Fibroblast of lung (primary cell): ENCODE results near the gene MAPKAPK5. TPM values are rescaled to one million over a fixed set of nuclear protein-coding genes. Genes with fewer than 3 reads are reported as not detected.

Source experiments
- DNase-seq, 2 donors: peaks; one replicate each; pipeline versions ENCODE4 v3.0.0 to v3.0.0-alpha.2; 2010; ENCODE audit warnings: low read depth in 2 of 2
- H2AFZ ChIP-seq: 2 replicates; pipeline ENCODE4 v1.5.1; 2012; ENCODE audit warnings: low read length, control low read depth, inconsistent platforms
- H3K27ac ChIP-seq: 2 replicates; pipeline ENCODE4 v1.5.1; 2011; ENCODE audit warnings: low read length, control low read depth; ENCODE audit not compliant: insufficient read depth
- H3K27me3 ChIP-seq: 2 replicates; pipeline ENCODE4 v1.5.1; 2011; ENCODE audit warnings: mild to moderate bottlenecking, low read length; ENCODE audit not compliant: control insufficient read depth, insufficient read depth
- H3K36me3 ChIP-seq: 2 replicates; pipeline ENCODE4 v1.5.1; 2011; ENCODE audit warnings: low read length; ENCODE audit not compliant: control insufficient read depth, insufficient read depth
- H3K4me1 ChIP-seq: 2 replicates; pipeline ENCODE4 v1.5.1; 2011; ENCODE audit warnings: low read length; ENCODE audit not compliant: control insufficient read depth, insufficient read depth; ENCODE audit errors: extremely low read depth
- H3K4me2 ChIP-seq: 2 replicates; pipeline ENCODE4 v1.5.1; 2011; ENCODE audit warnings: low read length, control low read depth; ENCODE audit not compliant: insufficient read depth; ENCODE audit errors: extremely low read depth
- H3K4me3 ChIP-seq, 4 experiments: fragments of 200-600 bp in 1 of 4; sonication (generic) in 1 of 4; replicated peaks in 1 of 4; 2 replicates each; pipeline ENCODE4 v1.5.1; 2011 to 2016; ENCODE audit warnings: low read length in 4 of 4, low read depth in 3 of 4, mild to moderate bottlenecking in 3 of 4, control low read depth in 2 of 4, inconsistent platforms in 1 of 4, mixed read lengths in 1 of 4; ENCODE audit not compliant: insufficient read depth in 1 of 4; ENCODE audit errors: control extremely low read depth in 1 of 4
- H3K79me2 ChIP-seq: 2 replicates; pipeline ENCODE4 v1.5.1; 2012; ENCODE audit warnings: mild to moderate bottlenecking, low read length, inconsistent platforms; ENCODE audit not compliant: control insufficient read depth, insufficient read depth
- H3K9ac ChIP-seq: 2 replicates; pipeline ENCODE4 v1.5.1; 2011; ENCODE audit warnings: mild to moderate bottlenecking, low read length, control low read depth; ENCODE audit not compliant: insufficient read depth
- H3K9me3 ChIP-seq: 2 replicates; pipeline ENCODE4 v1.5.1; 2012; ENCODE audit warnings: low read depth, low read length; ENCODE audit not compliant: control insufficient read depth, insufficient read depth
- H4K20me1 ChIP-seq: 2 replicates; pipeline ENCODE4 v1.5.1; 2011; ENCODE audit warnings: low read length; ENCODE audit not compliant: control insufficient read depth, insufficient read depth; ENCODE audit errors: extremely low read depth
- EZH2 ChIP-seq: IDR thresholded peaks from 2 replicates; pipeline ENCODE4 v1.5.1; 2012; ENCODE audit warnings: low read length, control low read depth, mild to moderate bottlenecking; ENCODE audit errors: missing control alignments
- polyA plus RNA-seq, 2 donors: library from polyadenylated mRNA; depleted of rRNA in 1 of 2; stranded (reverse) in 1 of 2; unstranded in 1 of 2; fragments of >200 nt; gene quantifications; 2 replicates each; pipeline ENCODE4 v1.2.1, GENCODE V29; 2011 to 2012; ENCODE audit warnings: missing spikeins in 1 of 2
- total RNA-seq: library from RNA; depleted of rRNA; stranded (reverse); fragments of >200 nt; gene quantifications from 2 replicates; pipeline ENCODE4 v1.2.1, GENCODE V29; 2014
- TF ChIP-seq, protein P1 (sequence below), 2 donors: IDR thresholded peaks in 1 of 2; conservative IDR thresholded peaks in 1 of 2; 1 replicate in 1 of 2; 2 replicates in 1 of 2; pipeline ENCODE4 v1.5.1; 2011 to 2012; ENCODE audit warnings: low read length in 2 of 2, control low read depth in 1 of 2, inconsistent platforms in 1 of 2, low read depth in 1 of 2, mild to moderate bottlenecking in 1 of 2

Gene MAPKAPK5
- total and polyA plus RNA-seq, 2 donors (not counting 1 experiment from before 2014, with no cell fraction given): 26.8 to 34.6 TPM

GRCh38 chr12:111867531-111867930 lies 25.5 kb downstream of the MAPKAPK5 start:
- Histone ChIP-seq H3K4me3 (no peak overlapping the region), H3K4me1 (no peaks in the 10 kb centered on the region), H2AFZ (no peak overlapping the region), H3K79me2 (peaks cover 11% of the 10 kb centered on the region), H3K9me3 (no peaks in the 10 kb centered on the region), H3K36me3 (peaks cover 3% of the 10 kb centered on the region), H3K27ac (no peak overlapping the region), H3K4me2 (no peak overlapping the region), H3K9ac (no peak overlapping the region), H3K27me3 (no peaks in the 10 kb centered on the region), H4K20me1 (no peaks in the 10 kb centered on the region)
- TF ChIP-seq EZH2: no peak
- TF ChIP-seq, protein P1, sequence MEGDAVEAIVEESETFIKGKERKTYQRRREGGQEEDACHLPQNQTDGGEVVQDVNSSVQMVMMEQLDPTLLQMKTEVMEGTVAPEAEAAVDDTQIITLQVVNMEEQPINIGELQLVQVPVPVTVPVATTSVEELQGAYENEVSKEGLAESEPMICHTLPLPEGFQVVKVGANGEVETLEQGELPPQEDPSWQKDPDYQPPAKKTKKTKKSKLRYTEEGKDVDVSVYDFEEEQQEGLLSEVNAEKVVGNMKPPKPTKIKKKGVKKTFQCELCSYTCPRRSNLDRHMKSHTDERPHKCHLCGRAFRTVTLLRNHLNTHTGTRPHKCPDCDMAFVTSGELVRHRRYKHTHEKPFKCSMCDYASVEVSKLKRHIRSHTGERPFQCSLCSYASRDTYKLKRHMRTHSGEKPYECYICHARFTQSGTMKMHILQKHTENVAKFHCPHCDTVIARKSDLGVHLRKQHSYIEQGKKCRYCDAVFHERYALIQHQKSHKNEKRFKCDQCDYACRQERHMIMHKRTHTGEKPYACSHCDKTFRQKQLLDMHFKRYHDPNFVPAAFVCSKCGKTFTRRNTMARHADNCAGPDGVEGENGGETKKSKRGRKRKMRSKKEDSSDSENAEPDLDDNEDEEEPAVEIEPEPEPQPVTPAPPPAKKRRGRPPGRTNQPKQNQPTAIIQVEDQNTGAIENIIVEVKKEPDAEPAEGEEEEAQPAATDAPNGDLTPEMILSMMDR (conservative IDR thresholded peaks at IDR 0.05 in 1 of 2, IDR thresholded peaks at IDR 0.05 in 1 of 2; ENCODE audit: low read depth in 1 of 2, low read length in 2 of 2): no peak
- DNase-seq: no peak

DNA sequence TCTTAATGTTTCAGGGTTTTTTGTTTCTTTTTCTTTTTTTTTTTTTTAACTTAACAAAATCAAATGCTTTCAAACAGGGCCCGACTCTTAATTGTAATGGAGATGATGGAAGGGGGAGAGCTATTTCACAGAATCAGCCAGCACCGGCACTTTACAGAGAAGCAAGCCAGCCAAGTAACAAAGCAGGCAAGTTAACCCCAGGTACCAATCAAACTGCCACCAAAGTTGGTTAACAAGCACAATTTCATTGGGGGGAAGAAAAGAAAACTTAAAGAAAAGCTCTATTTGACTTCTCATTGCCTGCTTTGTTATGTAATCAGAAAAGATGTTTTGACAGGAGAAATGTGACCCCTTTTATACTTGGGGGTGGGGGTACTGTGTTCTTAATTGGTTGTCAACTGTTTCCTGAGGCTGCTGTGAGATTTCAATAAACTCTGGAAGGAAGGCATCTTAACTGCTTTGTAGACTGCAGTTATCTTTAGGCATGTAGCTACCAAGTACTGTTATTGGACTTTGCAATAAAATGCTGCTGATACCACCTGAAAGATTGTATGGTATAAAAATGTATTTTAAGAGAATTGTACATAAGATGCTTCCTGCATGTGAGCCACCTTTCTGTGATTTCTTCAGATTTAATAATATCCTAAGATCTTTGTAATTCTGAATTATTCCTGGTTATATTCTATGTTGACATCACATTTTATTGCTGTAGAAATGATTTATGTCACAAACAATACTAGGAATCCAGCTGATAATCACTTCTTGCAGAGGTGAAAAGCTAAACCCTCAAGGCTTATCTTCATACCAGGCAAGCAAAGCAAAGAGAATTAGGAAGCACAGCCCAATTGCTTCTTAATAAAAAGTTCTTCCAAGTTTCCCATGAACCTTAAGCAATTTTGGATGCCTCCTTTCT lies 26.9 kb downstream of the MAPKAPK5 start:
- no peaks in the 10 kb centered on the region for H3K9me3 ChIP-seq
- H3K36me3 ChIP-seq: peaks cover 3% of the 10 kb centered on the region
- no peak for DNase-seq
- H2AFZ ChIP-seq: no peak overlapping the region
- H3K4me1 ChIP-seq: no peaks in the 10 kb centered on the region
- H3K27me3 ChIP-seq: no peaks in the 10 kb centered on the region
- peaks cover 3% of the 10 kb centered on the region for H3K79me2 ChIP-seq
- H3K27ac ChIP-seq: no peak overlapping the region
- no peak overlapping the region for H3K4me2 ChIP-seq
- no peak for TF ChIP-seq EZH2
- TF ChIP-seq, protein P1 (conservative IDR thresholded peaks at IDR 0.05 in 1 of 2, IDR thresholded peaks at IDR 0.05 in 1 of 2; ENCODE audit: low read depth in 1 of 2, low read length in 2 of 2): no peak
- no peak overlapping the region for H3K4me3 ChIP-seq
- H3K9ac ChIP-seq: no peak overlapping the region
- H4K20me1 ChIP-seq: no peaks in the 10 kb centered on the region

- TF ChIP-seq, protein P1 (conservative IDR thresholded peaks at IDR 0.05 in 1 of 2, IDR thresholded peaks at IDR 0.05 in 1 of 2; ENCODE audit: low read depth in 1 of 2, low read length in 2 of 2): no peak
- no peak for TF ChIP-seq EZH2
- H4K20me1 ChIP-seq: no peaks in the 10 kb centered on the region
Observed at GRCh38 chr12:111869671-111870070, 27.6 kb downstream of the MAPKAPK5 start.

More at GRCh38 chr12:111869671-111870070, 27.6 kb downstream of the MAPKAPK5 start:
- no peak overlapping the region for H3K4me3 ChIP-seq
- no peaks in the 10 kb centered on the region for H3K4me1 ChIP-seq
- H3K79me2 ChIP-seq: no peaks in the 10 kb centered on the region
- H3K9me3 ChIP-seq: no peaks in the 10 kb centered on the region
- H3K27ac ChIP-seq: no peak overlapping the region
- no peak for DNase-seq
- no peak overlapping the region for H3K9ac ChIP-seq
- H3K36me3 ChIP-seq: peaks cover 3% of the 10 kb centered on the region
- no peak overlapping the region for H3K4me2 ChIP-seq
- no peaks in the 10 kb centered on the region for H3K27me3 ChIP-seq
- H2AFZ ChIP-seq: no peak overlapping the region
